ENCODE results near the gene TACC2.
A peak's percentile ranks its signal among the peaks of the same experiment; 100 is the strongest.
"Not testable (repeated sequence)": the region's sequence is repeated elsewhere in the genome, so short reads cannot be mapped to it uniquely, and the experiment has no call there.

TACC2 gene

DNA sequence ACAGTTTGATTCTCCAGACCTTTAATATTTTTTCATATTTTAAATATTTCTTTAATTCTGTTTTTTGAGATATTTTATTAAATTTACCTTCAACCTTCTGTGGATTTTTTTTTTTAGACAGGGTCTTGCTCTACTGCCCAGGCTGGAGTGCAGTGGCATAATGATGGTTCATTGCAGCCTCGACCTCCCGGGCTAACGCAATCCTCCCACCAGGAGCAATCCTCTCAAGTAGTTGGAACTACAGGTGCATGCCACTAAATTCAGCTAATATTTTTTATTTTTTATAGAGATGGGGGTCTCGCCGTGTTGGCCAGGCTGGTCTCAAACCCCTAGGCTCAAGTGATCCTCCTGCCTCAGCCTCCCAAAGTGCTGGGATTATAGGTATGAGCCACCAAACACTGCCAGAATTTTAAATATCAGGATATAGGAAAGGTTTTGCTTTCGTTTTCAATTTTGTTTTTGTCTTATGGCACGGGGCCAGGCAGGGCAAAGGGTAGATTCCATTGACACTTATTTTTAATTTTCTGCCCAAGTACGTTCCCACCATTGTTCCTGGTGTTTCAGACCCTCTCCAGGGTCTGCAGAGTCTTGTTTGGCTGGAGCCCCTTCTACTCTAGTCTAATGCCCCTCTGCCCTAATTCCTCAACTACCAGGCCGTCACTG, 1.2 kb downstream of the TACC2 start:
- no peak overlapping the region for H3K27ac ChIP-seq (ENCODE audit: low read length)
- no peaks in the 10 kb centered on the region for H4K20me1 ChIP-seq (ENCODE audit: insufficient read depth, low read length)
- H3K27me3 ChIP-seq (ENCODE audit: insufficient read depth, low read length, poor library complexity), result no peaks in the 10 kb centered on the region
- no peak overlapping the region for H3K9ac ChIP-seq (ENCODE audit: low read depth, low read length)
- H3K9me3 ChIP-seq (ENCODE audit: insufficient read depth, low read length, severe bottlenecking), result no peaks in the 10 kb centered on the region
- H3K4me2 ChIP-seq (ENCODE audit: insufficient read depth, low read length), result peak overlapping the region; percentile 36
- no peaks in the 10 kb centered on the region for H3K79me2 ChIP-seq (ENCODE audit: insufficient read depth, low read length)
- TF ChIP-seq, protein P1, sequence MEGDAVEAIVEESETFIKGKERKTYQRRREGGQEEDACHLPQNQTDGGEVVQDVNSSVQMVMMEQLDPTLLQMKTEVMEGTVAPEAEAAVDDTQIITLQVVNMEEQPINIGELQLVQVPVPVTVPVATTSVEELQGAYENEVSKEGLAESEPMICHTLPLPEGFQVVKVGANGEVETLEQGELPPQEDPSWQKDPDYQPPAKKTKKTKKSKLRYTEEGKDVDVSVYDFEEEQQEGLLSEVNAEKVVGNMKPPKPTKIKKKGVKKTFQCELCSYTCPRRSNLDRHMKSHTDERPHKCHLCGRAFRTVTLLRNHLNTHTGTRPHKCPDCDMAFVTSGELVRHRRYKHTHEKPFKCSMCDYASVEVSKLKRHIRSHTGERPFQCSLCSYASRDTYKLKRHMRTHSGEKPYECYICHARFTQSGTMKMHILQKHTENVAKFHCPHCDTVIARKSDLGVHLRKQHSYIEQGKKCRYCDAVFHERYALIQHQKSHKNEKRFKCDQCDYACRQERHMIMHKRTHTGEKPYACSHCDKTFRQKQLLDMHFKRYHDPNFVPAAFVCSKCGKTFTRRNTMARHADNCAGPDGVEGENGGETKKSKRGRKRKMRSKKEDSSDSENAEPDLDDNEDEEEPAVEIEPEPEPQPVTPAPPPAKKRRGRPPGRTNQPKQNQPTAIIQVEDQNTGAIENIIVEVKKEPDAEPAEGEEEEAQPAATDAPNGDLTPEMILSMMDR (IDR thresholded peaks at IDR 0.05; ENCODE audit: borderline replicate concordance, extremely low read depth, low read length, poor library complexity, severe bottlenecking), result no peak
- no peak for TF ChIP-seq EZH2 (IDR thresholded peaks at IDR 0.05; ENCODE audit: borderline replicate concordance, low read depth, low read length, severe bottlenecking)
- H2AFZ ChIP-seq (ENCODE audit: low read depth, low read length), result peak overlapping the region; percentile 56; the same call in 1 of the 2 replicates
- H3K4me1 ChIP-seq (ENCODE audit: insufficient read depth, low read length), result 0 out of 2 replicates have a peak, but pooled peaks cover 2% of the 10 kb centered on the region
- DNase-seq (no peak), ATAC-seq (ENCODE audit: insufficient read depth, low read depth) (no peak)
- no peak overlapping the region for H3K4me3 ChIP-seq (ENCODE audit: low read depth in 1 of 2, low read length in 2 of 2)
- H3K36me3 ChIP-seq (ENCODE audit: insufficient read depth, low read length), result no peaks in the 10 kb centered on the region

DNA sequence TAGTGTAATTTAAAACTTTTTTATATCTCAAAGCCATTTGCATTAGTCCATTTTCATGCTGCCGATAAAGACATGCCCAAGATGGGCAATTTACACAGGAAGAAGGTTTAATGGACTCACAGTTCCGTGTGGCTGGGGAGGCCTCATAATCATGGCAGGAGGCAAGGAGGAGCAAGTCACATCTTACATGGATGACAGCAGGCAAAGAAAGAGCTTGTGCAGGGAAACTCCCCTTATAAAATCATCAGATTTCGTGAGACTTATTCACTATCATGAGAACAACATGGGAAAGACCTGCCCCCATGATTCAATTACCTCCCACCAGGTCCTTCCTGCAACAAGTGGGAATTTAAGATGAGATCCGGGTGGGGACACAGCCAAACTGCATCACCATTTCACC, 2.8 kb downstream of the TACC2 start:
- not testable (repeated sequence) for H3K36me3 ChIP-seq (ENCODE audit: insufficient read depth, low read length); H3K9ac ChIP-seq (ENCODE audit: low read depth, low read length); H4K20me1 ChIP-seq (ENCODE audit: insufficient read depth, low read length); DNase-seq; H2AFZ ChIP-seq (ENCODE audit: low read depth, low read length); H3K4me1 ChIP-seq (ENCODE audit: insufficient read depth, low read length); H3K9me3 ChIP-seq (ENCODE audit: insufficient read depth, low read length, severe bottlenecking); H3K4me3 ChIP-seq (ENCODE audit: low read depth in 1 of 2, low read length in 2 of 2); H3K79me2 ChIP-seq (ENCODE audit: insufficient read depth, low read length); H3K27me3 ChIP-seq (ENCODE audit: insufficient read depth, low read length, poor library complexity); H3K27ac ChIP-seq (ENCODE audit: low read length); H3K4me2 ChIP-seq (ENCODE audit: insufficient read depth, low read length); ATAC-seq (ENCODE audit: insufficient read depth, low read depth)

DNA sequence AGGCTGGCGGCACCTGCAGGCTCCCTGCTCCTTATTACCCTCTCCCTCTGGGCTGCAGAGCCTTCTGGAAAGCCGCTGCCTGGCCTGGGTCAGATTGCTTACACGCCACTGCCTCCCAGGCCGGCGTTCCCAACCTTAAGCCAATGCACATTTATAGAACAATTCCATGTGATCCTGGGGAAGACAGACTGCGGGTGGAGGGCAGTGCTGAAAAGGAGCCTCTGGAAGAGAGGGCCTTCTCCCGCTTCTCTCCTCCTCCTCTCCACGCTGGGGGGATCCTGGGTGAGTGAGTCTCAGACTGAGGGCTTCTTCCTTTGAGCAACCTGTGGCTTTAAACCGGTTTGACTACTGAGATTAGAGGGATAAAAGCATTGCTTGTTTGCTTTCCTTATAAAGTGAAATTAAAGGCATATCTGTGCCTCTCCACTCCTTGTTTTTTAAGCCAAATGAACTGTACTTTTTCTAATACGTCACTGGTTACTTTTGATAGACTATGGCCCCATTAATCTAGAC, 5.5 kb downstream of the TACC2 start:
- H4K20me1 ChIP-seq (ENCODE audit: insufficient read depth, low read length), result no peaks in the 10 kb centered on the region
- no peak for TF ChIP-seq EZH2 (IDR thresholded peaks at IDR 0.05; ENCODE audit: borderline replicate concordance, low read depth, low read length, severe bottlenecking)
- TF ChIP-seq, protein P1 (IDR thresholded peaks at IDR 0.05; ENCODE audit: borderline replicate concordance, extremely low read depth, low read length, poor library complexity, severe bottlenecking), result no peak
- H3K4me1 ChIP-seq (ENCODE audit: insufficient read depth, low read length), result 0 out of 2 replicates have a peak, but pooled peaks cover 2% of the 10 kb centered on the region
- H3K4me2 ChIP-seq (ENCODE audit: insufficient read depth, low read length), result no peak overlapping the region
- no peaks in the 10 kb centered on the region for H3K27me3 ChIP-seq (ENCODE audit: insufficient read depth, low read length, poor library complexity)
- no peak for DNase-seq
- no peaks in the 10 kb centered on the region for H3K79me2 ChIP-seq (ENCODE audit: insufficient read depth, low read length)
- no peak overlapping the region for H3K27ac ChIP-seq (ENCODE audit: low read length)
- no peak overlapping the region for H3K4me3 ChIP-seq (ENCODE audit: low read depth in 1 of 2, low read length in 2 of 2)
- no peaks in the 10 kb centered on the region for H3K9me3 ChIP-seq (ENCODE audit: insufficient read depth, low read length, severe bottlenecking)
- H3K36me3 ChIP-seq (ENCODE audit: insufficient read depth, low read length), result no peaks in the 10 kb centered on the region
- no peak overlapping the region for H2AFZ ChIP-seq (ENCODE audit: low read depth, low read length)
- ATAC-seq (ENCODE audit: insufficient read depth, low read depth), result no peak
- H3K9ac ChIP-seq (ENCODE audit: low read depth, low read length), result no peak overlapping the region

DNA sequence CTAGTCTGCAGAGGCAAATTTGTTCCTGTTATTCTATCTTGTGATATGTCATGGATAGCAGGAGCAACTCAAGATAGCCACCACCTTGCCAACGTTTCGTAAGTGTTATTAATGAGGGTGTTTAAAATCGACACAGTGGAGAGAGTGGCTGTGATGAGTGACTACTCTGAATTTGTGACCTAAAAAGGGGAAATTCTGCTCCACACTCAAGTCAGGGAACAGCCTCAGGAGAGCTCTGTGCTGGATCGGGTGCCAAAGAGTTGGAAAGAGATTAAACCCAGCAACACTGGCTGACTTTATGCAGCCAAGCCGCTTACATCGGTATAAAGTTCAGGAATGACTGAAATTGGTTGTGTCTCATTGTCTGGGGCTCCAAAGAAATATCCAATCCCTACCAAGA, 9.5 kb downstream of the TACC2 start:
- Histone ChIP-seq H3K4me2 (ENCODE audit: insufficient read depth, low read length) (no peak overlapping the region), H4K20me1 (ENCODE audit: insufficient read depth, low read length) (no peaks in the 10 kb centered on the region), H3K27ac (ENCODE audit: low read length) (no peak overlapping the region), H3K27me3 (ENCODE audit: insufficient read depth, low read length, poor library complexity) (no peaks in the 10 kb centered on the region), H2AFZ (ENCODE audit: low read depth, low read length) (no peak overlapping the region), H3K9me3 (ENCODE audit: insufficient read depth, low read length, severe bottlenecking) (peaks cover 6% of the 10 kb centered on the region), H3K4me1 (ENCODE audit: insufficient read depth, low read length) (no peaks in the 10 kb centered on the region), H3K36me3 (ENCODE audit: insufficient read depth, low read length) (no peaks in the 10 kb centered on the region), H3K9ac (ENCODE audit: low read depth, low read length) (no peak overlapping the region), H3K79me2 (ENCODE audit: insufficient read depth, low read length) (no peaks in the 10 kb centered on the region), H3K4me3 (ENCODE audit: low read depth in 1 of 2, low read length in 2 of 2) (no peak overlapping the region)
- no peak for DNase-seq
- ATAC-seq (ENCODE audit: insufficient read depth, low read depth), result no peak
- TF ChIP-seq, protein P1 (IDR thresholded peaks at IDR 0.05; ENCODE audit: borderline replicate concordance, extremely low read depth, low read length, poor library complexity, severe bottlenecking), result no peak
- TF ChIP-seq EZH2 (IDR thresholded peaks at IDR 0.05; ENCODE audit: borderline replicate concordance, low read depth, low read length, severe bottlenecking), result no peak

All from DND-41 (cell line).